Astrocyte (in vitro differentiated cells and primary cell): ENCODE results near the gene INPP5A. TPM values are rescaled to one million over a fixed set of nuclear protein-coding genes. Genes with fewer than 3 reads are reported as not detected.

Source experiments
- DNase-seq: peaks from one replicate; pipeline ENCODE4 v3.0.0-alpha.2; 2010; ENCODE audit warnings: low read depth
- FAIRE-seq: peaks from 2 replicates; lab custom pipeline; 2011; peaks lifted over from hg19 to GRCh38; lab: Jason Lieb, UNC
- H2AFZ ChIP-seq: 2 replicates; pipeline ENCODE4 v1.6.0; 2012; ENCODE audit warnings: low read depth, low read length, inconsistent platforms
- H3K27ac ChIP-seq: 2 replicates; pipeline ENCODE4 v1.5.1; 2011; ENCODE audit warnings: low read depth, low read length, inconsistent platforms
- H3K27me3 ChIP-seq: 2 replicates; pipeline ENCODE4 v1.6.0; 2011; ENCODE audit warnings: low read length, inconsistent platforms; ENCODE audit not compliant: insufficient read depth
- H3K36me3 ChIP-seq: 2 replicates; pipeline ENCODE4 v1.5.1; 2011; ENCODE audit warnings: low read length, inconsistent platforms; ENCODE audit not compliant: insufficient read depth
- H3K4me1 ChIP-seq: 2 replicates; pipeline ENCODE4 v1.5.1; 2011; ENCODE audit warnings: low read length, inconsistent platforms; ENCODE audit not compliant: insufficient read depth
- H3K4me2 ChIP-seq: 2 replicates; pipeline ENCODE4 v1.6.0; 2012; ENCODE audit warnings: low read length, inconsistent platforms
- H3K4me3 ChIP-seq: 2 replicates; pipeline ENCODE4 v1.5.1; 2011; ENCODE audit warnings: low read depth, mild to moderate bottlenecking, low read length, inconsistent platforms; ENCODE audit not compliant: insufficient read depth
- H3K79me2 ChIP-seq: 2 replicates; pipeline ENCODE4 v1.6.0; 2012; ENCODE audit warnings: mild to moderate bottlenecking, low read length, inconsistent platforms; ENCODE audit not compliant: insufficient read depth
- H3K9ac ChIP-seq: 2 replicates; pipeline ENCODE4 v1.6.0; 2012; ENCODE audit warnings: mild to moderate bottlenecking, low read length, inconsistent platforms
- H3K9me3 ChIP-seq: 2 replicates; pipeline ENCODE4 v1.5.1; 2012; ENCODE audit warnings: low read depth, mild to moderate bottlenecking, low read length, inconsistent platforms; ENCODE audit not compliant: insufficient read depth
- H4K20me1 ChIP-seq: 2 replicates; pipeline ENCODE4 v1.6.0; 2012; ENCODE audit warnings: low read length, inconsistent platforms; ENCODE audit not compliant: insufficient read depth
- H3K27ac Mint-ChIP-seq: one replicate; pipeline ENCODE4 v1.8.0; 2021; ENCODE audit warnings: mild to moderate bottlenecking, mixed read lengths; ENCODE audit not compliant: unreplicated experiment
- H3K27me3 Mint-ChIP-seq: one replicate; pipeline ENCODE4 v1.8.0; 2021; ENCODE audit warnings: low read depth, mixed read lengths; ENCODE audit not compliant: unreplicated experiment
- H3K36me3 Mint-ChIP-seq: one replicate; pipeline ENCODE4 v1.8.0; 2021; ENCODE audit warnings: low read depth, mixed read lengths; ENCODE audit not compliant: unreplicated experiment
- H3K4me1 Mint-ChIP-seq: one replicate; pipeline ENCODE4 v1.8.0; 2021; ENCODE audit warnings: low read depth, mixed read lengths; ENCODE audit not compliant: unreplicated experiment
- H3K4me3 Mint-ChIP-seq: one replicate; pipeline ENCODE4 v1.8.0; 2021; ENCODE audit warnings: mild to moderate bottlenecking, moderate library complexity, mixed read lengths; ENCODE audit not compliant: unreplicated experiment
- H3K9me3 Mint-ChIP-seq: one replicate; pipeline ENCODE4 v1.8.0; 2021; ENCODE audit warnings: mild to moderate bottlenecking, mixed read lengths; ENCODE audit not compliant: unreplicated experiment
- EZH2 ChIP-seq: IDR thresholded peaks from 2 replicates; pipeline ENCODE4 v1.6.1; 2012; ENCODE audit warnings: mild to moderate bottlenecking, low read length, inconsistent platforms; ENCODE audit not compliant: insufficient read depth
- total RNA-seq: library from RNA; stranded (reverse); gene quantifications from 2 replicates; pipeline ENCODE4 v1.2.1, GENCODE V29; 2021
- TF ChIP-seq, protein P1 (sequence below): IDR thresholded peaks from 2 replicates; pipeline ENCODE4 v1.5.1; 2011; ENCODE audit warnings: low read depth, mild to moderate bottlenecking, inconsistent platforms, low read length, moderate library complexity; ENCODE audit not compliant: insufficient read depth

The INPP5A gene
- total RNA-seq, 1 donor from 2014 or later, result 39.1 TPM

GRCh38 chr10:132570265-132570664 lies 32.7 kb downstream of the INPP5A start:
- H3K79me2 ChIP-seq, result peaks cover 64% of the 10 kb centered on the region
- no peak for FAIRE-seq
- peaks cover 80% of the 10 kb centered on the region for H4K20me1 ChIP-seq

DNA sequence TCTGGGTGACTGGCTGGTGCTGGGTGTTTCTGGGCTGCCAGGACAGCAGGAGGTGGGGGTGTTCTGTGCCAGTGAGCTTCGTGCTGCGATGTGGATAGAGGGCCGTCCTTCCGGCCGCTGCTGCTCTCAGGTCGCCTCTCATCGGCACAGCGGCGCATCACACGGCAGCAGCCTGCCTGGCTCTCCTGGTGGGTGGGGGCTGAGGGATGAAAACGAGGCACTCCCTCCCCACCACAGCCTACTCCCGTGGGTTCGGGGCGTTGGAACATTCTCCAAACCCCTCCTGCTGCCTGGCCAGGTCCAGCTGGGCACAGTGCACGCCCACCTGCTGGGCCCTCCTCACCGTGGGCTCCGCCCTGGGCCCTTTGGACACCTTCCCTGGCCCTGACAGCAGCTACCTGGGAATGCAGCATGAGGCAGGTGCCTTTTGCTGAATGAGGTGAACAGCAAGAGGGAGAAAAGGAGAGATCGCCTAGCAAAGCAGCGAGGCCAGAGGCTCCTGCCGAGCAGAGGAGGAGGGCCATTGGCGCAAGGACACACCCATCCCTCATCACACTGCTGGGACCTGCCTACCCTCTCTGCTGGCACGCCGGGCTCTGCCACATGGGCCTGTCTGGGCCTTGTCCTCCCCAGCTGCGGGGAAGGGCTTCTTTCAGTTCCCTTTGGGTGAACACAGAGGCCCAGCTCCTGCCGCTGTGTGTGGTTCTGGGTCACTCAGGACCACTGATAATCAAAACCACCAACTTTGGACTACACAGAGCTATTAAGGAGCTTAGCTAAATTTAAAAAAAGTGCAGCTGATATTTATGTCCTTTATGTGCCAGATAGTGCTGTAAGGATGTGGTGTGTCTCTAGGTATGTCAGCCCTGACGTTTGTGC lies 33.4 kb downstream of the INPP5A start:
- peaks cover 62% of the 10 kb centered on the region for H3K79me2 ChIP-seq
- no peak overlapping the region for H3K4me3 Mint-ChIP-seq
- no peaks in the 10 kb centered on the region for H3K27me3 Mint-ChIP-seq
- FAIRE-seq, result no peak
- no peak overlapping the region for H3K9ac ChIP-seq
- no peaks in the 10 kb centered on the region for H3K27me3 ChIP-seq
- no peaks in the 10 kb centered on the region for H3K9me3 ChIP-seq
- no peaks in the 10 kb centered on the region for H3K36me3 Mint-ChIP-seq
- H3K27ac ChIP-seq, result peak overlapping the region; percentile 54
- no peaks in the 10 kb centered on the region for H3K36me3 ChIP-seq
- no peaks in the 10 kb centered on the region for H3K9me3 Mint-ChIP-seq
- no peak for DNase-seq
- peak overlapping the region; percentile 26 for H3K27ac Mint-ChIP-seq
- H2AFZ ChIP-seq, result no peak overlapping the region
- no peak for TF ChIP-seq EZH2
- TF ChIP-seq, protein P1, sequence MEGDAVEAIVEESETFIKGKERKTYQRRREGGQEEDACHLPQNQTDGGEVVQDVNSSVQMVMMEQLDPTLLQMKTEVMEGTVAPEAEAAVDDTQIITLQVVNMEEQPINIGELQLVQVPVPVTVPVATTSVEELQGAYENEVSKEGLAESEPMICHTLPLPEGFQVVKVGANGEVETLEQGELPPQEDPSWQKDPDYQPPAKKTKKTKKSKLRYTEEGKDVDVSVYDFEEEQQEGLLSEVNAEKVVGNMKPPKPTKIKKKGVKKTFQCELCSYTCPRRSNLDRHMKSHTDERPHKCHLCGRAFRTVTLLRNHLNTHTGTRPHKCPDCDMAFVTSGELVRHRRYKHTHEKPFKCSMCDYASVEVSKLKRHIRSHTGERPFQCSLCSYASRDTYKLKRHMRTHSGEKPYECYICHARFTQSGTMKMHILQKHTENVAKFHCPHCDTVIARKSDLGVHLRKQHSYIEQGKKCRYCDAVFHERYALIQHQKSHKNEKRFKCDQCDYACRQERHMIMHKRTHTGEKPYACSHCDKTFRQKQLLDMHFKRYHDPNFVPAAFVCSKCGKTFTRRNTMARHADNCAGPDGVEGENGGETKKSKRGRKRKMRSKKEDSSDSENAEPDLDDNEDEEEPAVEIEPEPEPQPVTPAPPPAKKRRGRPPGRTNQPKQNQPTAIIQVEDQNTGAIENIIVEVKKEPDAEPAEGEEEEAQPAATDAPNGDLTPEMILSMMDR, result no peak
- peaks cover 40% of the 10 kb centered on the region for H3K4me1 ChIP-seq
- H3K4me3 ChIP-seq, result no peak overlapping the region
- peak overlapping the region; percentile 66 for H3K4me2 ChIP-seq
- peaks cover 28% of the 10 kb centered on the region for H3K4me1 Mint-ChIP-seq
- H4K20me1 ChIP-seq, result peaks cover 80% of the 10 kb centered on the region

More at GRCh38 chr10:132570265-132570664, 32.7 kb downstream of the INPP5A start:
- DNase-seq, result no peak
- no peak overlapping the region for H3K27ac ChIP-seq
- H3K4me2 ChIP-seq, result no peak overlapping the region
- no peaks in the 10 kb centered on the region for H3K9me3 ChIP-seq
- H2AFZ ChIP-seq, result no peak overlapping the region
- no peak overlapping the region for H3K9ac ChIP-seq
- H3K4me3 Mint-ChIP-seq, result no peak overlapping the region
- no peaks in the 10 kb centered on the region for H3K27me3 Mint-ChIP-seq
- TF ChIP-seq, protein P1, result no peak
- TF ChIP-seq EZH2, result no peak
- H3K4me3 ChIP-seq, result no peak overlapping the region
- H3K4me1 ChIP-seq, result peaks cover 32% of the 10 kb centered on the region
- H3K9me3 Mint-ChIP-seq, result no peaks in the 10 kb centered on the region
- H3K36me3 ChIP-seq, result no peaks in the 10 kb centered on the region
- H3K4me1 Mint-ChIP-seq, result peaks cover 28% of the 10 kb centered on the region
- H3K36me3 Mint-ChIP-seq, result no peaks in the 10 kb centered on the region
- H3K27me3 ChIP-seq, result no peaks in the 10 kb centered on the region
- H3K27ac Mint-ChIP-seq, result no peak overlapping the region
